HL-60/S4 (cell line): ENCODE results near the gene TPD52L1.
"Not testable (repeated sequence)": the region's sequence is repeated elsewhere in the genome, so short reads cannot be mapped to it uniquely, and the experiment has no call there.

Experiments
- in situ Hi-C: fragments of 300-500 bp; cut with MboI; formaldehyde crosslinking; loops from 2 replicates; pipeline ENCODE4 v1.14.3; 2022; ENCODE audit warnings: low sequenced_read_pairs

Gene TPD52L1

DNA sequence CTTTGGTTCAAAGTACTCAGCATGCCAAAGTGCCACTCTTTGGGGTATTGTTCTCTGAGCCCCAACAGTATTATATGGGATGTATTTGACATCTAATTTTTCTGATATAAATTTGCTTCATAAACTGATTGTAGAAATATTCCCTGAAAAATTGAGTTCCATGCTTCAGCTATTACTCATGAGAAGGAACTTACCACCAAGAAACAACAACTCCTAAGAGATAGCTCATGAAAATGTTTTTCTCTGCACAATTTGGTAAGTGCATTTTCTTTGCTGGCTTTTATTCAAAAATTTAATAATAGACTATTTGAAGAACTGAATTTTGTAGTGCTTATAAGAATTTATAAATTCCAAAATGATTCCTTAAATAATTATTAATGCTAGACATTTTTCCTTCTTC lies 12.8 kb upstream of the TPD52L1 start:
- in situ Hi-C loops = no loop called here

DNA sequence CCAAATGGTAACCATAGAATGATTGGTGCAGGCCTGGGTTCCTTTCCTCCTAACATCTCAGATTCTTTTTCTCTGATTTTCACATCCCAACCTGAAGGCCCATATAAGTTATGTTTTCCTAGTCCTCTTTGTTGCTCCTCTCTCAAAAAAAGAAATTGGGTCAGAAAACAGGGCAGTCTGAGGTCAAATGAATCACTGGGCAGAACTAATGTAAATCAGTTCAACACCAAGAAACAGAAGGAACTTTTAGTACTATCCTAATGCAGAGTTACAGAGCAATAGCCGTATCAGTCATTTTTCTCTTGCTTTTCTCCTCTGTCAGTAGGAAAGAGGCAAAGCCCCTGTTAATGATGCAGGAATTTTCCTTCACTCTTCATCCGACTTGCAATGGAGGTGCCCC lies 11.0 kb upstream of the TPD52L1 start:
- in situ Hi-C loops = no loop called here

DNA sequence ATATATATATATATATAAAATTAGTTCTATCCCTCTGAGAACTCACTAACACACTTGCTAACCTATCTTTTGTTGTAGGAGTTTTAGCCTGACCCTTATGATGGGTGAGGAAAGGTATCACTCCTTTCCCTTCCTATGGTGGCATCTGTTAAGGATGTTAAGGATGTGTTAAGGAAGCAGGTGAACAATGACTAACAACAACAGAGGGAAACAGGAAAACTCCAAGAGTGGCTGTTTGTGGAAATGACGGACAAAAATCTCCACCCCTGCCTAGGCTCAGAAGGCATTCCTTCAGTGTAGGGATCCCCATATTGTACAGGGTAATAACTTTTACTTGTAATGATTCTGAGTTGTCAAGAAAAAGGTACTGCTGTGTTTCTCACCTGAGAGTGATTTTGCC lies 8.8 kb upstream of the TPD52L1 start:
- in situ Hi-C loops = no loop called here

DNA sequence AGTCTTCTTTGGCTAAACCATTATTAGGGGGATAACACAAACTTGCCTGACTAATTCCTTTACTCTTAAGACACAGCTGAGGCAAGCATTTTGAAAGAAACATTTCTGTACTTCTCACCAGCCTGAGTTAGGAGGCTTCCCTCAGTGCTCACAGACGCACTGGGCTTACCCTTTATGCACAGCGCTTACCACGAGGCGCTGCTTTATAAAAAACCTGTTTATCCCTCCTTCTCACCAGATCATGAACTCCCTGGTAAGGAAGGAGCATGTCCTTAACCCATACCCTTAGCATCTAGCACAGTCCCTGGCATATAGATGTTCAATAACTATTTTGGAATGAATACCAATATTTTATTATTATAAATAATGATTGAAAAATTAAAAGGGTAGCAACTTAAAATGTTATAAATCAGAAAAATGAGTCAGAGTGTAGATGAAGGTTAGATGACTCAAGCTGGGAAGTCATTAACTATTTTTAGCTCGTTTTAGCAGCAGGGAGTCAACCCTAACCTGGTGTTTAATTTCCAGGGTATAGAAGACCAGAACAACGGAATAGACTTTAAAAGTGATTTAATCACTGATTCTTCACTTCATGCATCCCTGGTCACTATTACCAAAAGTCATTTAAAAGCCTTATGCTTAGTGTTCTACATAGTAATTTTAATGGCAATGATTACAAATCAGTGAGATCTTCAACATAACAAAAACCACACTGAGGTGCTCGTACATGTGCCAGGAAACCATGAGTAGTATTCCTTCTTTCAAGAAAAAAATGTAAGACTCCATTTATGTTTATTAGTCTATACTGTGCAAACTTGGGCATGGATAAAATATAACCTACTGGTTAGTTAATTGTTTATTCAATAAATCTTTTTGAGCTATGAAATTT lies 4.1 kb upstream of the TPD52L1 start:
- in situ Hi-C loops = no loop called here

DNA sequence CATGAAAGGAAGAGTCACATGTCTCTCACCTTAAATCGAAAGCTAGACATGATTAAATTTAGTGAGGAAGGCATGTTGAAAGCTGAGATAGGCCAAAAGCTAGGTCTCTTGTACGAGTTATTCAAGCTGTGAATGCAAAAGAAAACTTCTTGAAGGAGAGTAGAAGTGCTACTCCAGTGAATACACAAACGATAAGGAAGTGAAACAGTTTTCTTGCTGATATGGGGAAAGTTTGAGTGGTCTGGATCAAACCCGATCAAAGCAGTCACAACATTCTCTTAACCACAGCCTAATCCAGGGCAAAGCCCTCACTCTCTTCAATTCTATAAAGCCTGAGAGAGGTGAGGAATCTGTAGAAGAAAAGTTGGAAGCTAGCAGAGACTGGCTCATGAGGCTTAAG lies 1.9 kb upstream of the TPD52L1 start:
- in situ Hi-C loops = no loop called here

DNA sequence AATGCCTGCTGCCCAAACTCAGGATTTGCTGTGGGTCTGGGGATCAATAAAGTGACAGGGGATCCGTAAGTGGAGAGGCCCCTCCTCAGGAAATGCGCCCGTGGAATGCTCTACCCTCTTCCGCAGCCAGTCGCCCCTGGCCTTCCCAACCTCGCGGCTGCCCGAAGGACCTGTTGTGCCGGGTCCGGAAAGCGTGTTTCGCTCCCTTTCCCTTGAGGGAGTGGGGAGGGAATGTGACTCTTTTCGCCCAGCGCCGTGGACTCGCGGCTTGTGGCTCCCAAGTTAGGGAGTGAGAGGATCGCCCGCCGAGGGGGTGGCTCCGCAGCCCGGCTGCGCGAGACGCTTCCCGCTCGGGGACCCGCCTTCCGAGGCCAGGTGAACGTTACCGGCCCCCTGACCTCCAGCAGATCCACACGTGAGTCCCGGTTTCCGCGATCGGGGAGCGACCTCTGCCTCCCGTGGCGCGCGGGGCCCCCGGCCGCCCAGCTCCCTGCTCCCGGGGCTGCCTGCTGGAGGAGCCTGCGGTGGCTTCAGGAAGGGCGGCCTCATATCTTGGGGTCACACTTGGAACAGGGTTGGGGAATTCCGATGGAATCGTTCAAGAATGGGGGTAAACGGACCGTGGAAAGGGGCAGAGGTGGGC lies 666 bp downstream of the TPD52L1 start:
- in situ Hi-C loops = no loop called here

DNA sequence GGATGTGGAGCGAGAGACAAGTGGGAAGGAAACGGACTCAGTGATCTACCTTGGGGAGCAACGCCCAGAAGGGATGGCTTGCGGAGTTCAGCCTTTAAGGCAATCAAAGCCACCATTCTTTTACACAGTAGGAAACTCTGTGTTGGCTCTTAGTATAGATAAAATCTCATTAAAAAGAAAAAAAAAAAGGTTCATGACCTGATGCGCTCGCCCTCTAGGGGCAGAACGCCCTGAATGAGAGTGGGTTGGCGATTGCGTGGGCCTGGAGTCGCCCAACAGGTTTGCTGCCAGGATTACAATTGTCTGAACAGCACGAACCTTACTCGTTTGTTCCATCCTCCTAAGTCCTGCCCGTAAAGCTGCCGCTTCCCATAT lies 1.2 kb downstream of the TPD52L1 start:
- in situ Hi-C loops = no loop called here

DNA sequence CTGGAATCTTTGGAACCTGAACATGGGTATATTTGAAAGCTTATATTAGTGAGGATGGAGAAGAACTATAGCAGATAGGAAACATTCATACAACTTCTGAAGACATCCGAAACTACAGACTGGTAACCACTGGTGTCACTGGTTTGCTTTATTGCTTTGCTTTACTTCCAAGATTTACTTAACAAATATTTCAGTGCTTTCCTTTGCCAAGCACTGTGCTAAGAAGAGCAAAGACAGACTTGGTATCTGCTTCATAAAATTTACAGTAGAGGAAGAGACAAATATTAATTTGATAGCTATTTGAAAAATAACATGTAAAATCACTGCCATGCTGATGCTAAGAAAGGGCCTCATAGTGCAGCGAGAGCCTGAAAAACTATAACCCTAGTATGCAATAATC lies 1.8 kb downstream of the TPD52L1 start:
- in situ Hi-C loops = no loop called here

DNA sequence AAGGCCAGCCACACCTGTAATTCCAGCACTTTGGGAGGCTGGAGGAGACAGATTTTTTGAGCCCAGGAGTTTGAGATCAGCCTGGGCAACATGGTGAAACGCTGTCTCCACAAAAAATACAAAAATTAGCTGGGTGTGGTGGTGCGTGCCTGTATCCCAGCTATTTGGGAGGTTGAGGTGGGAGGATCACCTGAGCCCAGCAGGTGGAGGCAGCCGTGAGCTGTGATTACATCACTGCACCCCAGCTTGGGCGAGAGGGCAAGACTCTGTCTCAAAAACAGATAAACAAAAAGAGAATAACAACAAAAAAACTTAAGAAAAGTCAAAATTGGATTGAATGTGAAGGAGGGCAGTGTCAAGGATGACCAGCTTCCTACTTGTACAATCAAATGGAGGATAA lies 2.9 kb downstream of the TPD52L1 start:
- in situ Hi-C loops = no loop called here

DNA sequence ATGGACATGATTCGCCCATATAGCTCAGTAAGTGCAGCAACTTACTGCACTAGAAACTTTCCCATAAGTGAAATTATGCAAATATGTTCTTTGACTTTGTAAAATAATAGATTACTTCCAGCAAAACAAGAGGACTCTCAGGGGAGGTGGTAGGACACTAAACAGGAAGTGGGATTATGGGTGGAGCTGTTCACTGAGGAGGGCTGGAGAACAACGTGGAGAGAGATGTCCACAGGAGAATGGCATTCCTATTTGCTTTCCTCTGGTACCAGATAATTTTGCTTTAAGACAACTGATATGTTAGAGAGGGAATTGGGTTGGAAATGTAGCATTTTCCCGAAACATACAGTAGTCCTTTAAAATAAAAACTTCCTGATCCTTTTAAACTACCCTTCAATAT lies 3.7 kb downstream of the TPD52L1 start:
- in situ Hi-C loops = no loop called here

DNA sequence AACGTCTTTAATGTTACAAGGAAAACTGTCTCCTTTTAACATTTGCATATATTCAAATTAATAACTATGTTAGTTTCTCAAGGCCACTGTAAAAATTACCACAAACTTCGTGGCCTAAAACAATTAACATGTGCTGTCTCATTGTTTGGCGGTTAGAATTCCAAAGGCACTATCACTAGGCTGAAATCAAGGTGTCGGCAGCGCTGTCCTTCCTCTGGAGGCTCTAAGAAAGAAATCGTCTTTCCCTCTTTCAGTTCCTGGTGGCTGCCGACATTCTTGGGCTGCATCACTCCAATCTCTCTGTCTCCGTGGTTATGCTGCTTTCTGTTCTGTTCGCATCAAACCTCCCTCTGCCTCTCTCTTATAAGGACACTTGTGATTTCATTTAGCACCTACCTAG lies 4.2 kb downstream of the TPD52L1 start:
- in situ Hi-C loops = no loop called here

DNA sequence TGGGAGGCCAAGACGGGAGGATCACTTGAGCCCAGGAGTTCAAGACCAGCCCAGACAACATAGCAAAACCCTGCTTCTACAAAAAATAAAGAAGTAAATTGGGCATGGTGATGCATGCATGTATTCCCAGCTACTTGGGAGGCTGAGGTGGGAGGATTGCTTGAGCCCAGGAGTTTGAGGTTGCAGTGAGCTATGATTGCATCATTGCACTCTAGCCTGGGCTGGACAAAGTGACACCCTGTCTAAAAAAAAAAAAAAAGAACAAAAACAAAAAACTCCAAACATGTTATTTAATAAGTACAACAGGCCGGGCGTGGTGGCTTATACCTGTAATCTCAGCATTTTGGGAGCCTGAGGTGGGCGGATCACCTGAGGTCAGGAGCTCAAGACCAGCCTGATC lies 9.8 kb downstream of the TPD52L1 start:
- in situ Hi-C loops = not testable (repeated sequence)

DNA sequence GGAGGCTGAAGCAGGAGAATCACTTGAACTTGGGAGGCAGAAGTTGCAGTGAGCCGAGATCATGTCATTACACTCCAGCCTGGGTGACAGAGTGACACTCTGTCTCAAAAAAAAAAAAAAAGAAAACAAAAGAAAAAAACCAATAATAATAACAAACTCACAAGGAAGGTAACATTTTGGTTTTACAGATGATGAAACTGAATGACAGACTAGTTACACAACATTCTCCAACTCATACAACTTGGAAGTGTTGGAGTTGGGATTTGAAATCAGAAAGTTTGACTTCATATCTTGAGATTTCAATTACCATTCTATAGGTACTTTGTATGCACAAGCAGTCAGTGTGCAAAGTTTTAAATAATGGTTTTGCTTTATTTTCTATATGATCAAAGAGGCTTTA lies 10.2 kb downstream of the TPD52L1 start:
- in situ Hi-C loops = no loop called here

DNA sequence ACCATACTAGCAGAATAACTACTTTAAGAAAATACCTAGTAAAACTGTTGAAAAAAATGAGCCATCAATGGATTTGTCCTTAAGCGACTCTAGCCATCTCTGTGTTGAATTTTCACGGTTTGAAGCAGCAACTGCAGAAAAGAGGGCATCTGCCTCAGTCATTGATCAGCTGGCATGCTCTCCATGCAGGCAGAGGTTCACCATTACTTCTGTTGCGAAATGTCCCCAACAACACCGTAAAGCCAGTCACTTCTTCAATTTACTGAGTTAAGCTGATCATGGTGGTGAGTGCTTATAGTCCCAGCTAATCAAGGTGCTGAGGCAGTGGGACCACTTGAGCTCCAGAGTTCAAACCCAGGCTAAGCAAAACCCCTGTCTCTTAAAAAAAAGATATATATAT lies 11.1 kb downstream of the TPD52L1 start:
- in situ Hi-C loops = no loop called here

DNA sequence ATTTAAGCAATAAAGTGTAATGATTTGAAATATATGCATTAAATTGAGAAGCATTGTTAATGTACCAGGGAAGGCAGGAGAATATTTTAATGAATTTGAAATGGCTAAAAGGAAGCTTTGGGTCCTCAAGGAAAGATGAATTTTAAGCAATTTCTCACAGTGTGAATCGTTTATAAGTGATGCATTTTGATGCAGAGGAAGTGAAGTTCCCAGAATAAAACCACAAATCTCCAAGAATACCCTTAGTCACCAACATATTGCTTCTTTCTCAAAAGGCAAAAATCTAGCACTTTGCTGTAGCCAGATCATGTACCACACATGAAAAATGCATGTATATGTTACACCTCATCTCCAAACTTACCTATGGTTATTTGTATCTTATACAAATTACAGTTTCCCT lies 11.7 kb downstream of the TPD52L1 start:
- in situ Hi-C loops = no loop called here

DNA sequence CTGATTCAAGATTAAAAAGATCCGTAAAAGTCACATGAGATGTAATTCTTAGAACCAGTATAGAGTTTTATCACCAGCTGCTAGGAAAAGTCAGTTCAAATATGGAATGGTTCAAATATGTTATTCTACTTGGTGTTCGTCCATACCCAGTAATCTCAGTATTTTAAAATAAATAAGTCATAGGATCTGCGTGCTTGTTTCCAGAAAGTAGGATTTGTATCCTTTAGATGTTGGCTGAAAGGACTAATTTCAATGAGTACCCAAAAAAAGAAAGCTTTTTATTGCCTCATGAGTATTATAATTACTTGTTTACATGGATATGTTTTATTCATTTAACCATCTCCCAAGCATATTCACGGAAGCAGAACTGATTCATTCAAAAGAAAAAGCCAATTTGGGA lies 12.2 kb downstream of the TPD52L1 start:
- in situ Hi-C loops = no loop called here

DNA sequence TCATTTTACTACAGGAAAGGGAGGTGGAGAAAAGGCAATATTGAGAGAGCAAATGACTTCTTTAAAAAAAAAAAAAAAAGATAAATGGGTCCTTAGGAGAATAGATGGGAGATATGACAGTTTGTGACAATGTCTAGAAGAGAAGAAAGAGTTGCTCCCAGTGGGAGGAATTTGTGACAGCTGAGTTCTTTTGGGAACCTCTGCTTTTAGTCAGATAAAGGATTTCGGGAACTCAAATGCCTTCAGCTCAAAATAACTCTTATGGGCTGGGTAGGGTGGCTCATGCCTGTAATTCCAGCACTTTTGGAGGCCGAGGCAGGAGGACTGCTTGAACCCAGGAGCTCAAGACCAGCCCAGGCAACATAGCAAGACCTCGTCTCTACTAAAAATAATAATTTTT lies 13.1 kb downstream of the TPD52L1 start:
- in situ Hi-C loops = no loop called here

DNA sequence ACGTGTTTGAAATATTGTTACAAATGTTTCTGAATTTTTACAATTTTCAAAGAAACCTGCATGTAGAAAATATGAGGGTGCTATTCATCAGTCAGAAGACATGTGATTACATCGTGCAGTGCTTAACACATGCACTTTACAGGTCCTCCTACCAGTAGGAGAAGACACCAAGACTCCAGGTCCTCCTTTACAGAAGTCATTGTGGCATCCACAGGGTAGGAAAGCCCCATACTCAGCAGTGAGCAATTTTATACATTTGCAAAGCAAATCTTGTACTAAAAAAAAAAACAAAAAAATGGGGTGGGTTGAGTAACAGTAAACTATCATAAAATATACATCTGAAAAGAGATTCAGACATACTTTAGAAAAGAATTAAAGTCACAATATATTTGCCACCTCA lies 14.0 kb downstream of the TPD52L1 start:
- in situ Hi-C loops = no loop called here

DNA sequence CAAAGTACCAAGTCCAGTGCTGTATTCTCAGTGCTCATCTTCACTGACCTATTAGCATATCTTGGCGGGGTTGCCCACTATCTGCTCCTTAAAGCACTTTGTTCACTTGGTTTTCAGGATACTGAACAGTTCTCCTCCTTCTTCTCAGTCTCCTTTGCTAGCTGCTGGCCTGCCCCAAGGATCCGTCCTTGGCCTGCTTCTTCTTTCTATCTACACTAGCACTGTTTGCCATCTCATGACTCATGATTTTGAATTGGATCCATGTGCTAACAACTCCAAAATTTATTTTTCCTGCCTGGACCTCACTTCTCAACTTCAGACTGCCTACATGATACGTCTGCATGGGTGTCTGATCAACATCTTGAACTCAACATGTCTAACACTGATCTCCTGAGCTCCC lies 15.5 kb downstream of the TPD52L1 start:
- in situ Hi-C loops = no loop called here

DNA sequence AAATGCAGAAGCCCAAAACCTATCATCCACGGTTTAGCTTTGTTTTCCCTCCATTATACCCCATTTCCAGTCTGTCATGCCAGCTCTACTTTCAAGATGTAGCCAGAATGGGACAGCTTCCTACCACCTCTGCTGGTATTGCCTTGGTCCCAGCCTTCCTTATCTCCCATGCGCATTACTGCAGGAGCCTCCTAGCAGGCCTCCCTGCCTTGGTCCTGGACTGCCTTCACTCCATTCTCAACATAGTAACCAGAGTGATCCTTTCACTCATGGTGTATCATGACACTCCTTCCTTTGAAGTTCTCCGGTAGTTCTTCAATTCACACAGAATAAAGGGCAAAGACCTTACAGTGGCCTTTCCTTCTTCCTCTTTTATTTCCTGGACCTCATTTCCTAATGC lies 15.9 kb downstream of the TPD52L1 start:
- in situ Hi-C loops = no loop called here

DNA sequence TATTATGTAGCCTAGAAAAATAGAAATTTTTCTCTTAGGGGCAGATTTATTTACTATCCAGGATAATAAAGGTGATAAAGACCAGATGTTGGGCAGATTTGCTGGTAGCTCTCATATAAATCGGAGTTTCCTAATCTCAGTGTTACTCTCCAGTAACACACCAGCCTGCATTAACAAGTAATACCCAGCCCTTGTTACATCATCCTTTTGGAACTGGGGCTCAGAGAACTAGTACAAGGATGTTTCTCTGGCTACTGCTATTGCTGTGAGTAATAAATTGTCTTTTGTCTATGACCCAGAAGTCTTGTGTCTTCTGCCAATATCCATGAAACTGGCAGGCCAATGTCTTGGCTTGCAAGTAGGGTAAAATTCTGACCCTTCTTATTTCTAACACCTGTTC lies 16.8 kb downstream of the TPD52L1 start:
- in situ Hi-C loops = no loop called here

DNA sequence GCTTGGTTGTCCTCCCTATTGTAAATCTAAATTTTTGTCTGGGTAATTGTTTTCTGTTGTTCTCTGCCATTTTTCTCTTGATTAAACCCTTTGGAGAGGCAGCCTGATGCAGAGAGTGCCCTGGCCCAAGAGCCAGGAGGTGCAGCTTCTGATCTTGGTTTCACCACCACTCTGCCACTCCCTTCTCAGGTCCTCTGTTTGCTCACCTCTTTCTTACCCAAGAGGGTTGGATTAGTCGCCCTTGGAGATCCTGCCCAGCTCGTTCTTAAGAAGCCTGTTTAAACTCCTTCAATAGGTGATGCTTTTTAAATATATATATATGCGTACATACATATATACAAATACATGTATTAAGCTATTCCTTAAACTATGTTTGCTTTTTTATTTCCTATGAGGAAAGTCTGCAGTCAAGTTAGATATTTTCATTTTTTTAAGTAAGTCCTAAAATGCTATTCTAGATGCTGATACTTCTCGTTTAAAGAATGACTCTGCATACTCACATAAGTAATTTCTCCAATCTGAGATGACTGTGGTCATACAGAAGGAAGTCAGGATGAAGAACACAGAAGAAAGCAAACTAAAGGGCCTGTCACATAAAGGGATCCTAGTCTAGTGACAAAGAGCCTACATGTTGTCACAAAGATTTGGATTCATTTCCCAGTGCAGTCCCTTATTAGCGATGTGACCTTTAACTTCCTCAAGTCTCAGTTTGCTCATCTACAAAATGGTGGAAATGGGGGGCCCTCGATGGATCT lies 19.9 kb downstream of the TPD52L1 start:
- in situ Hi-C loops = no loop called here
